GOT3 (cell line): ENCODE data around the gene ARMC5.
"Not testable (repeated sequence)": the region's sequence is repeated elsewhere in the genome, so short reads cannot be mapped to it uniquely, and the experiment has no call there.

Source experiments
- DNase-seq: peaks from one replicate; lab custom pipeline; 2025; ENCODE audit warnings: mixed read lengths; lab: John Stamatoyannopoulos, UW

Gene ARMC5, protein sequence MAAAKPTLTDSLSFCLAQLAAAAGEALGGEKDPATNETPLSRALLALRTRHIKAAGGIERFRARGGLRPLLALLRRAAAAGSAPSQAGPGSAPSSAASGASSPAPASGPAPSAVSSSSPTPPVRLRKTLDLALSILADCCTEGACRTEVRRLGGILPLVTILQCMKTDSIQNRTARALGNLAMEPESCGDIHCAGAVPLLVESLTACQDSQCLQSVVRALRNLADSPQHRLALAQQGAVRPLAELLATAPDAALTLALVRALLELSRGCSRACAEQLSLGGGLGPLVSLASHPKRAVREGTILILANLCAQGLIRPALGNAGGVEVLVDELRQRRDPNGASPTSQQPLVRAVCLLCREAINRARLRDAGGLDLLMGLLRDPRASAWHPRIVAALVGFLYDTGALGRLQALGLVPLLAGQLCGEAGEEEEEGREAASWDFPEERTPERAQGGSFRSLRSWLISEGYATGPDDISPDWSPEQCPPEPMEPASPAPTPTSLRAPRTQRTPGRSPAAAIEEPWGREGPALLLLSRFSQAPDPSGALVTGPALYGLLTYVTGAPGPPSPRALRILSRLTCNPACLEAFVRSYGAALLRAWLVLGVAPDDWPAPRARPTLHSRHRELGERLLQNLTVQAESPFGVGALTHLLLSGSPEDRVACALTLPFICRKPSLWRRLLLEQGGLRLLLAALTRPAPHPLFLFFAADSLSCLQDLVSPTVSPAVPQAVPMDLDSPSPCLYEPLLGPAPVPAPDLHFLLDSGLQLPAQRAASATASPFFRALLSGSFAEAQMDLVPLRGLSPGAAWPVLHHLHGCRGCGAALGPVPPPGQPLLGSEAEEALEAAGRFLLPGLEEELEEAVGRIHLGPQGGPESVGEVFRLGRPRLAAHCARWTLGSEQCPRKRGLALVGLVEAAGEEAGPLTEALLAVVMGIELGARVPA

DNA sequence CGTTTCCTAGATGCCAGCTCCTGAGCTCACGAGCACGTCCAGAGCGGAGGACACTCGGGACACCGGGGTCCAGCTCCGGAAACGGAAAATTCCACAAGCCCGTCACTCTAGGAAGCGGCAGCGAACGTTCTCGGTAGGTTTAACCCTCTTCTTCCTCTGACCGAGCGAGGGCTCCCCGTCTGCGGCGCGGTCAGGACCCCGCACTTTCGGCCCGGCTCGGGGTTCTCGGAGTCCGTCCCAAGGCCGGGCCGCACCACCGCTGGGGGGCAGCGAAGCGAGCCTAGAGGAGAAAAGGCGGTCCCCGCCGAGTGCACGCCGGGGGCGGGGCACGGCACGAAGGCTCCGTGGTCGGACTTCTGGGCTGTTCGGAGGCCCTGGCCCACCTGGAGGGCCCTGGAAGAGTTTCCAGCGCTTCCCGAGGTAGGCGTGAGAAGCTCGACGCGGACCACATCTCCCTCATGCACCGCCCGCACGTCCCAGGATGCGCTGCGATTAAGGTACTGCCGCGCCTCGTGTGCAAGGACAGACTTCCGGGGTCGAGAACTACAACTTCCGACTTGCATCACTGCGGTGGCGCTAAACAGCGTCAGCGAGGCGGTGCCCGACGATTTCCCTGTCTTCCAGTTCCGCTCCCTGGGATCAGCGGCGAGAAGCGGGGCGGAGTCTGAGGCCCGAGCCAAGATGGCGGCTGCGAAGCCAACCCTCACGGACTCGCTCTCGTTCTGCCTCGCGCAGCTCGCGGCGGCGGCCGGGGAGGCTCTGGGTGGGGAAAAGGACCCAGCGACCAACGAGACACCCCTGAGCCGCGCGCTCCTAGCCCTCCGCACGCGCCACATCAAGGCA is at the start of gene ARMC5:
Gene ARMC5 (plus strand): TSS at position 658 of the 843 bp plus-strand sequence. CDS start 24 bp downstream, at position 682.
- peak; percentile 94 for DNase-seq

GRCh38 chr16:31410082-31410481 is 49.2 kb upstream of the ARMC5 start:
- DNase-seq = no peak

DNA sequence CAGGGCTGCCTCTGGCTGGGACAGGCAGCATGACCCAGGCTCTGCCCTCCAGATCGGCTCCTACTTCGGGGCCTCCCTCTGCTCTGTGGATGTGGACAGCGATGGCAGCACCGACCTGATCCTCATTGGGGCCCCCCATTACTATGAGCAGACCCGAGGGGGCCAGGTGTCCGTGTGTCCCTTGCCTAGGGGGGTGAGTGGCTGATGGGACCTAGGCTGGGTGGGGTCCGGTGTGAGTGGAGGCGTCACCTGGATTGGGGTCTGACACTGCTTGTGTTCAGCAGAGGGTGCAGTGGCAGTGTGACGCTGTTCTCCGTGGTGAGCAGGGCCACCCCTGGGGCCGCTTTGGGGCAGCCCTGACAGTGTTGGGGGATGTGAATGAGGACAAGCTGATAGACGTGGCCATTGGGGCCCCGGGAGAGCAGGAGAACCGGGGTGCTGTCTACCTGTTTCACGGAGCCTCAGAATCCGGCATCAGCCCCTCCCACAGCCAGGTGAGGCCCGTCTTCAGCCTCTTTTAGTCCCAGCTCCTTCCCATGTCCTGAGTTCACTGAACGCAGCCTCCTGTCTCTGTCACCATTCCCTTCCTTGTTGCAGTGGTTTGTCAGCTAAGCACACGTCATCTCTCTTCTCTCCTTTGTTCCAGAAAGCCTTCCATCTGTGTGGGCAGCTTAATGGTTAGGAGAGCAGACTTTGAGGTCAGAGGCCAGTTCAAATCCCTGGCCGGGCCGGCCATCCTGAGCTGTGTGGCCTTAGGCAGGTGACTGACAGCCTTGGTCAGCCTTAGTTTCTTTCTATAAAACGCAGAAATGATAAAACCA is 48.1 kb upstream of the ARMC5 start:
- DNase-seq = no peak

GRCh38 chr16:31412750-31413149 is 46.6 kb upstream of the ARMC5 start:
- no peak for DNase-seq

DNA sequence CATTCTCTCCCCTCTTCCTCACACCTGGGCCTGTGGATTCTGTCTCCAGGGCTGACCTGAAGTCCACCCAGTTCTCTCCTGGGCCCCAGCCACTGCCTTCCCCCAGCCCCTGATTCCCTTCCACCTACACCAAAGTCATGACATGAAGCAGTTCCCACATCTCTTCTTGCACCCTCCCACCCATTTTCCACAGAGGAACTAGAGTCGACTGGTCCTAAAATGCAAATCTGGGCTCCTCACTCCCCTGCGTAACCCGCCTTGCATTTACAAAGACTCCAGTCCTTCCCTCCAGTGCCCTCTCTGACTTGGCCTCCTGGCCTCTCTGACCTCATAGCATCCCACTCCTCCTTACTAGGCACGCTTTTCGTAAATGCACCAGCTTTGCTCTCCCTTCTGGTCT is 45.9 kb upstream of the ARMC5 start:
- no peak for DNase-seq

DNA sequence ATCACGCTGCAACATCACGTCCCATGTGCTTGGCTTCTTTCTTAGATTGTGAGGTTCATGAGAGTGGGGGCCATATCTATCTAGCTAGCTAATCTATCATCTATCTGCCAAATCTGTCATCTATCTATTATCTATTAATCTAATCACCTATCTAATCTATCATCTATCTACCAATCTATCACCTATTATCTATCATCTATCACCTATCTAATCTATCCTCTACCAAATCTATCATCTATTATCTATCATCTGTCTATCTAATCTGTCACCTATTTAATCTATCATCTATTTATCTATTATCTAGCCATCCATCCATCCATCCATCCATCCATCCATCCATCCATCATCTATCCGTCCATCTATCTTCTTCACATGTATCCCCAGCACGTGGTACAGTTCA is 45.4 kb upstream of the ARMC5 start:
- no peak for DNase-seq

GRCh38 chr16:31414706-31415105 is 44.6 kb upstream of the ARMC5 start:
- no peak for DNase-seq

- DNase-seq = no peak
These were observed 42.9 kb upstream of the ARMC5 start for GRCh38 chr16:31416371-31416770.

DNA sequence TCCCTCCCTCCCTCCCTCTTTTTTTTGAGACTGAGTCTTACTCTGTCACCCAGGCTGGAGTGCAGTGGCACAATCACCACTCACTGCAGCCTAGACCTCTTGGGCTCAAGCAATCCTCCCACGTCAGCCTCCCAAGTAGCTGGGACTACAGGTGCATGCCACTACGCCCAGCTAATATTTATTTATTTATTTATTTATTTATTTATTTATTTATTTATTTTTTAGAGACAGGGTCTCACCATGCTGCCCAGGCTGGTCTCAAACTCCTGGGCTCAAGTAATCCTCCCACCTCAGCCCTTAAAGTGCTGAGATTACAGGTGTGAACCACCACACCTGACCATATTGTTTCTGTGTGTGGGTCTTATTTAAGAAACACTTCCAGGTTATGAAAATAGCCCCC is 42.3 kb upstream of the ARMC5 start:
- DNase-seq = not testable (repeated sequence)

DNA sequence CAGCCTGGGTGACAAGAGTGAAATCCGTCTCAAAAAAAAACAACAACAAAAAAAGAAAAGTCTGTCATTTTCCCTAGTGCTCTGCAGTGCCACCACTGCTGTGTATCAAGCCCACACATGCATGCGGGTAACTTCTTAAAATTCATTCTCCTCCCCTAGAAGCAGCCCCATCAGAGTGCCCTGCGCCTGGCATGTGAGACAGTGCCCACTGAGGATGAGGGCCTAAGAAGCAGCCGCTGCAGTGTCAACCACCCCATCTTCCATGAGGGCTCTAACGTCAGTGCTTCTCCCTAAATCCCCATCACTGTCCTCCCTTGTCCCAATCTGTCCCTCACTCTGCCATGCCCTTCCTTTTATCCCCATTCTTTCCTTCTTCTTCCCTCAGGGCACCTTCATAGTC is 41.4 kb upstream of the ARMC5 start:
- DNase-seq = no peak

- DNase-seq = no peak
These were observed 39.3 kb upstream of the ARMC5 start for GRCh38 chr16:31420037-31420436.

GRCh38 chr16:31421587-31421986 is 37.7 kb upstream of the ARMC5 start:
- DNase-seq = no peak

- DNase-seq = no peak
These were observed 36.1 kb upstream of the ARMC5 start for GRCh38 chr16:31423241-31423640.

DNA sequence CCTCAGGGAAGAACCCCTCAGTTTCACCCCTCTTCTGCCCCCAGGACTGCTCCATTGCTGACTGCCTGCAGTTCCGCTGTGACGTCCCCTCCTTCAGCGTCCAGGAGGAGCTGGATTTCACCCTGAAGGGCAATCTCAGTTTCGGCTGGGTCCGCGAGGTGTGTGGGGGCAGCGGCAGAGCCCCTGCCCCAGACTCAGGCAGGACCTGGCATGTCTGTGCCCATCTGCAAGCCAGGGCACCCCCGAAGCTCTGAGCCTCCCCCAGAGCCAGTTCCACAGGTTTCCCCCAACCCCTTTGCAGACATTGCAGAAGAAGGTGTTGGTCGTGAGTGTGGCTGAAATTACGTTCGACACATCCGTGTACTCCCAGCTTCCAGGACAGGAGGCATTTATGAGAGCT is 35.5 kb upstream of the ARMC5 start:
- DNase-seq = no peak

- DNase-seq = no peak
These were observed 31.6 kb upstream of the ARMC5 start for GRCh38 chr16:31427441-31428278.

DNA sequence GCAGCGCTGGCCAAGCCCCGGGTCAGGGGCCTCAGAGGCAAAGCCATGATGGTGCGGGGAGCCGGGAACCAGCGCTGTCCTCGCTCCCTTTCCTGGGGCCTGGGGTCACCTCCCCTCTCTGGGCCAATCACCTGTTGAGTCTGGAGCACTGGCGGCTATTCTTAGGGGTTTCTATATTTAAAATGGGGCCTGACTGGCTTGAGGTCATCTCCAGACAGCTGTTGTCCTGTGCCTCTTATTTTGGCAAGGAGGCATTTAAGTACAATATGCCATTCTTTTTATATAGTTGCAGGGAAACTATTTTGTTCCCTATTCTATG is 31.1 kb upstream of the ARMC5 start, which contains the start of gene COX6A2:
Gene COX6A2 (minus strand): TSS at position 82 of the 319 bp plus-strand sequence. CDS start 35 bp downstream, at position 47.
- DNase-seq = no peak

GRCh38 chr16:31428638-31429247 is 30.6 kb upstream of the ARMC5 start:
- DNase-seq = no peak

GRCh38 chr16:31429314-31429713 is 30.0 kb upstream of the ARMC5 start:
- DNase-seq = no peak

DNA sequence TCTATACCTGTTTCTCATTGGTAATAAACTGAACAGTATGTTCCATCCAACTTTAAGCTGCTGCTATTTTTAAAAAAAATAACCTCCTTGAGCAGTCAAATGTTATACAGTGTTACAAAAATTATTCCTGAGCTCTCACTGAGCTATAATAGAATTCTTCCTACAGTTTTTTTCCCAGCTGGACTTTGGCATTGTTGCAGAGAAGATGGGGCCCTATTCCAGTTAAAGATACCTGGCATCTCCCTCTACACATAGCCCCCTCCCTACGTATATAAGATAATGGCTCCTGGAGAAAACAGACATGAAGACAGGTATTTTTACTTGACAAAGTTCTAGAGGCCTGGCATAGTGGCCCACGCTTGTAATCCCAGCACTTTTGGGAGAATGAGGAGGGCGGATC is 29.5 kb upstream of the ARMC5 start:
- no peak for DNase-seq
